Stimulated activated CD4-positive, alpha-beta T cell treated with anti-CD3 and anti-CD28 coated beads, Interleukin-12 subunit alpha, Interleukin-12 subunit beta, amount 100 ng/mL, for 24 hours (primary cell): Measurements from ENCODE around the gene C20orf96.
A peak's percentile ranks its signal among the peaks of the same experiment; 100 is the strongest.
"Not testable (repeated sequence)": the region's sequence is repeated elsewhere in the genome, so short reads cannot be mapped to it uniquely, and the experiment has no call there.

ENCODE experiments used
- DNase-seq, 2 experiments: peaks; one replicate each; pipeline ENCODE4 v3.0.0-alpha.2; 2020; ENCODE audit warnings: low read depth in 2 of 2

The C20orf96 gene

DNA sequence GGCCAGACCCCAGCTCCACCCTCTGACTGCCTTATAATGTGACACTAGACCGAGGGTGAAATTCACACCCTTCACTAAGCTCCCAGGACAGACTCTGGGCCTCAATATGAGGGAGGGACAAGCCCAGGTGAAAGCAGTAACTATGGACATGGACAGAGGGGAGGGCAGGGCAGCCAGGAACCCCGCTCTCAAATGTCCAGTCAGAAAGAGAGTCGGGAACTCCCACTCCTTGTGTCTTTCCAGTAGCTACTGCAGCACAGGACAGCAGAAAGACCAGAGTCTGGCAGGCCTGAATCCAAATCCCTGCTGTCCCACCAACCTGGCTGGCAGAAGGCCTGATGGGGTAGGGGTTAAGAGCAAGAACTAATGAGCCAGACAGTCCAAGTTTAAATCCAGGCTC lies 6.4 kb downstream of the C20orf96 start:
- no peak for DNase-seq

GRCh38 chr20:278607-279571 lies 11.7 kb downstream of the C20orf96 start:
- no peak for DNase-seq

DNA sequence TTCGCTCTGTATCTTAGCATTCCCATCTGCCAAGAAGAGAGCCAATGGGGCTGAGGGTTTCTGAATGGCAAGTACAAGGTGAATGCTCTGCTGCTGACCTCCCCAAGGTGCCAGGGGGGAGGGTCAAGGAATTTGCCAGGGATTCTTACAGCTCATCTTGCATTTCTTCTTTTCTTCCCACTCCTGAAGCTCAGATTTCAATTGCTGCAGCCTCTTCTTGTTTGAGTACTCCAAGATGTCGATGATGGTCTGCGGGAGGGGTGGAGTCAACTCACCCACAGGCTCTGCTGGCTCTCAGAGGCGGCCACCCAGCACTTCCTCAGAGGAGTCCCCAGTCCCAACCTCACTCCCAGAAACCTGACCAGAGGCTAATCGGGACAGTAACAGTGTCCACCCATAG lies 12.4 kb downstream of the C20orf96 start:
- DNase-seq, result no peak

GRCh38 chr20:277496-277781 lies 13.1 kb downstream of the C20orf96 start:
- DNase-seq, result no peak

DNA sequence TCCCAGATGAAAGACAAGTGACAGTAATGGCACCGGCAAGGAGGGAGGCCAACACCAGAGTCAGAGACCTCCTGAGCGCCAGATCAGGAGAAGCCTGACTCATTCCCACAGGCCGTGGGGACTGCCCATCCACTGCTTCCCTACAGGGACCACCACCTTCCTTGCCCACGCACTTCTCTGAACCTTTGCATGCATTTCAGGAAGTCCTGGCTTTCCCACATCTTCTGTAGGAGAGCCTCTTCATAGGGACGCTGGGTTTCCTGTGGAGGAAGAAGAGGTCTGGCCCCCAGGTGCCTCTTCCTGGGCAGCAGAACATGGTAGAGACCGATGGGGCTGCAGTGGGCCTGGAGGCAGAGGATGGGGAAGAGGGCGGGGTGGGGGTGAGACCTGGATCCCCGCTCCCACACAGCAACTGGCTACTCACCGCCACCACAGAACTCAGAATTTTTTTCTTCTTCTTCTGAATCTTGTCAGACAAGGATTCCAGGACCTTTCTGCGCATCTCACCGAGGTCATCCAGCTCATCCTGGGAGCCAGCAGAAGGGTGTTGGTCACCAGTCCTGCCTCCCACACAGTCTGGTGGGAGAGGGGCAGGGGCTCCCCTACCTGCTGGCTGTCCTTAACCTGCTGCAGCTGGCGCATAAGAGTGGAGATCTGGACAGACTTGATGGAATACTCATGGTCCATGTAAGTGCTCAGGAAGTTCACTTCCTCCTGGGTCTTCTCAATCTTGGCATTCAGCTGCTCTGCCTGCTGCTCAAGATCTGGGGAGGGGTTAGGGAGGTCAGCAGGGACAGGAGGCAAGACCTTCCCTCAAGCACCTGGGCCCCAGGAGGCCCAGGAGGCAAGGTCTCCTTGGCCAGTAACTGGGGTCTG lies 13.7 kb downstream of the C20orf96 start:
- no peak for DNase-seq

DNA sequence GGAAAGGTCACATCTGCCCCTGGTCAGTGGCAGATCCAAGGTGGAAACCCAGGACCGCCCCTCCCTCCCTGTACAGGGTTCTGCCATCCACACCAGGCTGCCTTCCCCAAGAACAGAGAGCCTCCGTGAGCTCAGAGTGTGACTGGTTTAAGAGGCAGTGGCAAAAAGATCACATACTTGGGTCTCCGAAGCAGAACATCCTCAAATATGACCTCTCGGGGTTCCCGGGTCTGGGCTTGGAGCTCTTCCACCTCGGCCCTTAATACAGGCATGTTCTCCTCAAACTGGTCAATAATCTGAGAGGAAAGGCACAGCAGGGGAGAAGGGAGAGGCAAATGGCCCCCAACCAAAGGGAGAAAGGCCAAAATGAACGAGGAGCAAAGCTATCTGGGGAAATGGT lies 14.8 kb downstream of the C20orf96 start:
- DNase-seq, result no peak

DNA sequence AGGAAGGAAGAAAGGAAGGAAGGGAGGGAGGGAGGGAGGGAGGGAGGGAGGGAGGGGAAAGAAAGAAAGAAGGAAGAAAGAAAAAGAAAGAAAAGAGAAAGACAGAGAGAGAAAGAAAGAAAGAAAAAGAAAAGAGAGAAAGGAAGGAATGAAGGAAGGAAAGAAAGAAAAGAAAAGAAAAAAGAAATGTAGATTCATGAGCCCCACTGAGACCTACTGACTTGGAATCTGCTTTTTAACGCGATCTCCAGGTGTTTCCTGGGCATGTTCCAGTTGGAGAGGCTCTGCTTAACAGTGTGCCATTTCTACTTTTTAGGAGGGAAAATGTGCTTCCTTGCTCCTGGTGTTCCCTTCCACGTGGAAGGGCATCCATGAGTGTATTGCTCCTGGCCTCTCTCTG lies 16.7 kb downstream of the C20orf96 start:
- no peak for DNase-seq

- no peak for DNase-seq
These were observed 17.8 kb downstream of the C20orf96 start for GRCh38 chr20:272718-273117.

DNA sequence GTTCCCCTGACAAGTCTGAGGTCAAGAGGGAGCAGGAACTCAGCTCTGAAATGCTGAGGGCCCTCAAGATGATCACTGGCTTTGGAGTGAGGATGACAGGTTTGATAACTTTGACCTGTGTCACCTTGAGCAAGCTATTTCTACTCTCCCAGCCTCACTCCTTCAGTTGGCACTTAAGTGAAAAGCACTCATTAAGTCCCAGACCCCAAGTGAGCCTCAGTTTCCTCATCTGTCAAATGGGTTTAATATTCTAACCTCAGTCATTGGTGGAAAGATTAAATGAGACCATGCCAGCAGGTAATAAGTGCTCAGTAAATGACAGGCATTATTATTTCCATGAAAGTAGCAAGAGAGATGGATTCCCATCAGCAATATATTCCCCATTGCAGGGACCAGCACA lies 19.0 kb downstream of the C20orf96 start:
- no peak for DNase-seq

DNA sequence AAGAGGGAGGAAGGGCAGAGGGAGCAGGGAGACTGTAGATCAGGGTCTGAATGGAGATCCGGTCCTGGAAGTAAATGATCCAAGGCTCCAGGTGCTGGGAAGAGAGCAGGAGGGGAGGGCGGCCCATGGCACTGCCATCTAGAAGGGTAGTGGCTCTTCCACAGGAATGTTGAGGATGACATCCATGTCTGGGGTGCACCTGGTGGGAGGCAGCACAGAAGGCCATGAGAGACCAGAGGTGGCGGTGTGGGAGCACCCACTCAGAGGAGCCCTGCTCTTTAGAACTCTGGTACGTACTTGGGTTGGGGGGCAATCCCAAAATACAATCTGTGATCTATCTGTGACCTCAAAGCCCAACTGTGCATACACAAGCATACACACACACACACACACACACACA lies 19.5 kb downstream of the C20orf96 start:
- DNase-seq, result no peak

DNA sequence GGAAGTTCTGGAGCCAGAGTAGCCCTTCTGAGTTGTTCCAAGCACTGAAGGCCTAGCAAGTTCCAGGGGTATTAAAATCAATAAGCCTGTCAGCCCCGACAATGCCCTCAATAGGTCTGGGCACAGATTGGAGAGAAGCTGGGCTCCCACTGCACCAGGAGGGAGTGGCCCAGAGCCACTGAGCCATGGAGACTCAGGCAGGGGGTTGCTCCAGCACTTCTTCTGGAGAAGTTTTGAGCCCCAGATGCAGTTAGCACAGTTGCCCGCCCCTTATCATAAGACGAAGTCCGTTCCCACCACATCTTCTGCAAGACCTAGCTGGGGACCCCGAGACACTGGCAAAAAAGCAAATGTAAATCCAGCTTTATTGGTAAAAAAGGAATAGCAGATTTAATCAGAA lies 20.0 kb downstream of the C20orf96 start:
- DNase-seq, result no peak

DNA sequence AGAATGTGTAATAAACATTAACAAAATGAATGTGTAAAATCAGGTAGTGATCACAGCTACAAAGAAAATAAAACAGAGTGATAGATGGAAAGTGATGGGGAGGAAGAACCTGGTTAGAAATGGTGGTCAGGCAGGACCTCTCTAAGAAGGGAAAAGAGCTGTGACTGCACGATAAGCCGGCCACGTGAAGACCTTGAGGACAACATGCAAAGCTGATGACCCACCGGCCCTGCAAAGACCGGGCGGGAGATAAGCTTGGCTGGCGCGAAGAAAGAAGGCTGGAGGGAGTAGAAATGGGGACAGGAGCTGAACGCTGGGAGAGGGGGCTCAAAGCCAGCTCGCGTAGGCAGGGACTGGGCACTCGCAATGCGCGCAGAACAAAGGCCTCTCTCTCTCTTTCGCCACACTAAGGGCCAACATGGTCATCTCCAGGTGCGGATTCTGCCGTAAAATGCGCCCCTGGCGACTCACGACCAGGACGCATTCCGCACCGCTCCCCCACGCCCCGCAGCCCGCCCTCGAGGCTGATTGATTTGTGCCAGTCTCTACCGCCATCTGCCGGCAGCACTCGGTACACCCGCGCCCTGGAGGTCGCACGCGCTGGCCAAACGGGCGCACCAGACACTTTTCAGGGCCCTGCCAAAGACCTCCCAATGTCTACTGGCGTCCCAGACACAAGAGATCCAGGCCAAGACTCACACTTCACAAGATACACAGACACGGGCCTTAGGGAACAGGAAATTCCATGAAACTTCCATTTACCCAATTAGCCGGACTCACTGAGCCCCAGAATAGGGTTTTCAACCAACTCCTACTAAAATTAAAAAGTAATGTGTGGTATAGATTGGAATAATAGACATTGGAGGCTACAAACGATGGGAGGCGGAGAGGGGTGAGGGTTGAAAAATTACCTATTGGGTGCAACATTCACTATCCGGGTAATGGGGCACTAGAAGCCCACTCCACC lies 23.7 kb downstream of the C20orf96 start:
- DNase-seq, result peak; percentile 81 to 92

DNA sequence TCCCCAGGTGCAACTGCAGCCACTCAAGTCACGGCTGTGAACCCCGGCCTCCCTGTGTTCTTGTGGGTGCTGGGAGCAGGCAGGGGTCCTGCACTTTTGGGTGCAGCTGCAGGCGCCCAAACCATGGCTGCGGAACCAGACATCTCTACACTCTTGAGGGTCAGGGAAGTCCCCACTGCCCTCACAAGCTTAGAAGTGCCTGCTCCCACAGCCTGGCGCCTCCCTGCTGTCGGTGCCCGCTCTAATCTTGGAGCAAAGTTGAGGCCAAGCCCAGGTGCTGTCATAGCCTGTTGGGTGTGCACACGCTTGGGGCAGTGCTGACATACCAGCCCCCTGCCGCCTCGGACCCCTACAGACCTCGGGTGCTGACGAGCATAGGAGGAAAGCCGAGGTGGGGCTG lies 26.8 kb downstream of the C20orf96 start:
- no peak for DNase-seq

- no peak for DNase-seq
These were observed 30.6 kb downstream of the C20orf96 start for GRCh38 chr20:259981-260380.

- DNase-seq, result no peak
These were observed 31.6 kb downstream of the C20orf96 start for GRCh38 chr20:258963-259362.

- no peak for DNase-seq
These were observed 32.2 kb downstream of the C20orf96 start for GRCh38 chr20:258269-258858.

DNA sequence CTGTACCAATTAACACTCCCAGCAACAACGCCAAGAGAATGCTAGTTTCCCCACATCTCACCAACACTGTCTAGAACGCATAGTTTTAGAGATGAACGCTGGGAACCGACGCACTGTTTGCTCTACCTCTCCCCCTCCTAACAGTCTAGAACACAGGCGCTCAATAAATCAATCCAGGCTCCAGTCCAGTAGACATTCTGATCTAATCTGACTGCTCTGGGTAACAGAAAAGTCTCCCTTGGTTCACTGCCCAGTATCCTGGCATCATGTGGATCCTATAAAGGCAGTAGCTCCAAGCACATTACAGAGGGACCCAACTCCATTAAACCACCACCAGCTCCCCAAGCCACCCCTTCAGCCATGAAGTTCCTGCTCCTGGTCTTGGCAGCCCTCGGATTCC lies 33.1 kb downstream of the C20orf96 start, which contains the start of gene DEFB132:
TSS of gene DEFB132 (plus strand) at position 306 of the 400 bp plus-strand sequence. CDS start at position 361, 55 bp downstream.
- DNase-seq, result no peak

DNA sequence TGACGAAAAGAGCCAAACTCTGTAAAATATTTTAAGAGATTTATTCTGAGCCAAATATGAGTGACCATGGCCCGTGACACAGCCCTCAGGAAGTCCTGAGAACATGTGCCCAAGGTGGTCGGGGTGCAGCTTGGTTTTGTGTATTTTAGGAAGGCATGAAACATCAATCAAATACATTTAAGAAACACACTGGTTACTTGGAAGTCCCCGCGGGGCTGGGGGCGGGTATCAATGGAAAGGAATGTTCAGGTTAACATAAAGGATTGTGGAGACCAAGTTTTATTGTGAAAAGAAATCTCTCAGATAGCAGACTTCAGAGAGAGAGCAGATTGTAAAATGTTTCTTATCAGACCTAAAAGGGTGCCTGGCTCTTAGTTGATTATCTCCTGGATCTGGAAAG lies 37.1 kb downstream of the C20orf96 start:
- DNase-seq, result not testable (repeated sequence)

DNA sequence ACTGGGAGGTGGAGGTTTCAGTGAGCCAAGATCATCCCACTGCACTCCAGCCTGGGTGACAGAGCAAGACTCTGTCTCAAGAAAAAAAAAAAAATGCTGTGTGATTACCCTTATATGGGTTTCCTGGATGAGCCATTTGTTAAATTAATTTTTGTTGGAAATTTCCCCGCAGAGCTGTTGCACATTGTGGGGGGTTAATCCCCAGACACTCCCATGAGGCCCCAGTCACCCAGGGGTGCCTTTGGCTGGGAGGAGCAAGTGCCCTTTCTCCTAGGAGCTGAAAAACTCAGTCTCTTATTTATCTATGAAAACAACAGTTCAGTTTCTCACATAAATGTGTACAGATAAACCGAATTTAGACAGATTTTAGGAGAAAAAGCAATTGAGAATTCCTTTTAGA lies 37.7 kb downstream of the C20orf96 start:
- DNase-seq, result no peak

- DNase-seq, result no peak
These were observed 39.2 kb downstream of the C20orf96 start for GRCh38 chr20:251354-251753.

- no peak for DNase-seq
These were observed 47.6 kb downstream of the C20orf96 start for GRCh38 chr20:242905-243304.
